ENCODE results near the gene HBS1L. TPM values are rescaled to one million over a fixed set of nuclear protein-coding genes. Genes with fewer than 3 reads are reported as not detected.

Gene HBS1L
- 114 and 136 TPM in 2 replicates for total RNA-seq

GRCh38 chr6:135054569-135055498, at the start of gene HBS1L:
Gene HBS1L, minus strand, starts transcription at chr6:135054822. Its CDS starts 131 bp downstream, at chr6:135054691.
- H3K4me3 ChIP-seq (ENCODE audit: low read depth, low read length), result peak within 1 kb of the TSS; percentile 79
- no peaks in the 10 kb centered on the region for H3K36me3 ChIP-seq (ENCODE audit: control insufficient read depth, insufficient read depth, low read length)
- no peak for TF ChIP-seq CTCF (IDR thresholded peaks at IDR 0.05; ENCODE audit: insufficient read depth, low read length, severe bottlenecking)
- peak; percentile 94 for DNase-seq (ENCODE audit: low read depth)
- peak; percentile 82 for FAIRE-seq
- H3K27me3 ChIP-seq (ENCODE audit: control insufficient read depth, insufficient read depth, low read length), result no peaks in the 10 kb centered on the region

- TF ChIP-seq CTCF (IDR thresholded peaks at IDR 0.05; ENCODE audit: insufficient read depth, low read length, severe bottlenecking), result no peak
- H3K27me3 ChIP-seq (ENCODE audit: control insufficient read depth, insufficient read depth, low read length), result no peaks in the 10 kb centered on the region
- FAIRE-seq (no peak), DNase-seq (ENCODE audit: low read depth) (no peak)
- no peaks in the 10 kb centered on the region for H3K36me3 ChIP-seq (ENCODE audit: control insufficient read depth, insufficient read depth, low read length)
- H3K4me3 ChIP-seq (ENCODE audit: low read depth, low read length), result no peak overlapping the region
Measured at GRCh38 chr6:135104199-135104598, 49.6 kb upstream of the HBS1L start.

GRCh38 chr6:135102191-135102590, 47.6 kb upstream of the HBS1L start:
- Histone ChIP-seq H3K4me3 (ENCODE audit: low read depth, low read length) (no peak overlapping the region), H3K36me3 (ENCODE audit: control insufficient read depth, insufficient read depth, low read length) (no peaks in the 10 kb centered on the region), H3K27me3 (ENCODE audit: control insufficient read depth, insufficient read depth, low read length) (no peaks in the 10 kb centered on the region)
- no peak for FAIRE-seq
- no peak for TF ChIP-seq CTCF (IDR thresholded peaks at IDR 0.05; ENCODE audit: insufficient read depth, low read length, severe bottlenecking)
- no peak for DNase-seq (ENCODE audit: low read depth)

GRCh38 chr6:135097172-135097571, 42.5 kb upstream of the HBS1L start:
- H3K36me3 ChIP-seq (ENCODE audit: control insufficient read depth, insufficient read depth, low read length), result no peaks in the 10 kb centered on the region
- H3K4me3 ChIP-seq (ENCODE audit: low read depth, low read length), result no peak overlapping the region
- DNase-seq (ENCODE audit: low read depth) (no peak), FAIRE-seq (no peak)
- no peaks in the 10 kb centered on the region for H3K27me3 ChIP-seq (ENCODE audit: control insufficient read depth, insufficient read depth, low read length)
- TF ChIP-seq CTCF (IDR thresholded peaks at IDR 0.05; ENCODE audit: insufficient read depth, low read length, severe bottlenecking), result no peak

GRCh38 chr6:135096403-135097130, 41.9 kb upstream of the HBS1L start:
- no peaks in the 10 kb centered on the region for H3K27me3 ChIP-seq (ENCODE audit: control insufficient read depth, insufficient read depth, low read length)
- no peak for TF ChIP-seq CTCF (IDR thresholded peaks at IDR 0.05; ENCODE audit: insufficient read depth, low read length, severe bottlenecking)
- no peak for FAIRE-seq
- DNase-seq (ENCODE audit: low read depth), result no peak
- H3K36me3 ChIP-seq (ENCODE audit: control insufficient read depth, insufficient read depth, low read length), result no peaks in the 10 kb centered on the region
- no peak overlapping the region for H3K4me3 ChIP-seq (ENCODE audit: low read depth, low read length)

All from bronchial epithelial cell (primary cell).